HepG2 (cell line): Measurements from ENCODE around the gene HLCS. TPM values are rescaled to one million over a fixed set of nuclear protein-coding genes. Genes with fewer than 3 reads are reported as not detected.

Experiments
- ATAC-seq: fragments of 200-7000 bp; cut with Tn5 transposase; 3 replicates; pipeline ENCODE4 v1.9.1; 2020; ENCODE audit warnings: mild to moderate bottlenecking, moderate library complexity
- BruUV-seq: library from RNA; stranded (reverse); fragments of 400-500 nt; replicated peaks from 2 replicates; lab custom pipeline; 2021; lab: Mats Ljungman, UMichigan
- CTCF ChIA-PET: fragments of 300-600 bp; formaldehyde crosslinking; extraction: SDS; loops from one replicate; lab custom pipeline; 2021; ENCODE audit warnings: low total read pairs, inconsistent platforms, low intra/inter-chr PET ratio; lab: Yijun Ruan, JAX
- POLR2A ChIA-PET: fragments of 350-600 bp; sonication (Branson Sonifier 250); formaldehyde crosslinking; loops from one replicate; lab custom pipeline; 2020; ENCODE audit warnings: antibody characterized with exemption, inconsistent platforms; lab: Yijun Ruan, JAX
- DNase-seq: peaks from one replicate; pipeline ENCODE4 v3.0.0-alpha.2; 2015; ENCODE audit warnings: low spot score
- FAIRE-seq: peaks from 3 replicates; lab custom pipeline; 2011; peaks lifted over from hg19 to GRCh38; lab: Jason Lieb, UNC
- H2AFZ ChIP-seq: one replicate; pipeline ENCODE4 v1.6.1; 2011; ENCODE audit warnings: low read length, inconsistent platforms
- H3K27ac ChIP-seq: fragments of 300-600 bp; 3 replicates; pipeline ENCODE4 v1.8.0; 2011; ENCODE audit warnings: mixed run types, mild to moderate bottlenecking, mixed read lengths, low read length, inconsistent platforms; ENCODE audit not compliant: insufficient read depth; ENCODE audit errors: extremely low read length
- H3K27me3 ChIP-seq, 2 experiments: fragments of 200-600 bp in 1 of 2; 2 replicates in 1 of 2; 3 replicates in 1 of 2; pipeline versions ENCODE4 v1.6.0 to v1.8.0; 2011; ENCODE audit warnings: low read length in 2 of 2, mild to moderate bottlenecking in 2 of 2, moderate library complexity in 2 of 2, inconsistent platforms in 1 of 2; ENCODE audit not compliant: insufficient read depth in 2 of 2, control insufficient read depth in 1 of 2
- H3K36me3 ChIP-seq, 2 experiments: fragments of 200-600 bp in 1 of 2; replicated peaks in 1 of 2; 2 replicates in 1 of 2; 3 replicates in 1 of 2; pipeline versions ENCODE4 v1.5.1 to v1.8.0; 2011; ENCODE audit warnings: low read length in 2 of 2, inconsistent platforms in 1 of 2; ENCODE audit not compliant: insufficient read depth in 2 of 2, control insufficient read depth in 1 of 2
- H3K4me1 ChIP-seq: 2 replicates; pipeline ENCODE4 v1.5.1; 2012; ENCODE audit warnings: low read length, inconsistent platforms; ENCODE audit not compliant: insufficient read depth
- H3K4me2 ChIP-seq: 2 replicates; pipeline ENCODE4 v1.6.0; 2011; ENCODE audit warnings: low read depth, low read length, inconsistent platforms
- H3K4me3 ChIP-seq, 3 experiments: fragments of 200-600 bp in 1 of 3; sonication (generic), shearing (Covaris generic) in 1 of 3; replicated peaks in 1 of 3; 2 replicates each; pipeline ENCODE4 v1.5.1; 2011 to 2016; ENCODE audit warnings: low read length in 3 of 3, inconsistent platforms in 2 of 3, low read depth in 2 of 3, mild to moderate bottlenecking in 2 of 3, control low read depth in 1 of 3, mixed read lengths in 1 of 3; ENCODE audit not compliant: insufficient read depth in 1 of 3
- H3K79me2 ChIP-seq: one replicate; pipeline ENCODE4 v1.6.1; 2011; ENCODE audit warnings: low read length, inconsistent platforms; ENCODE audit not compliant: insufficient read depth
- H3K9ac ChIP-seq: 2 replicates; pipeline ENCODE4 v1.6.0; 2011; ENCODE audit warnings: mild to moderate bottlenecking, low read depth, low read length, inconsistent platforms; ENCODE audit not compliant: insufficient read depth
- H3K9me3 ChIP-seq: 2 replicates; pipeline ENCODE4 v1.5.1; 2012; ENCODE audit warnings: mild to moderate bottlenecking, low read length
- H4K20me1 ChIP-seq: 2 replicates; pipeline ENCODE4 v1.6.0; 2011; ENCODE audit warnings: inconsistent platforms, mild to moderate bottlenecking, low read length, moderate library complexity; ENCODE audit not compliant: insufficient read depth
- FOXP1 ChIP-seq, 2 experiments: fragments of 450-650 bp in 1 of 2; IDR thresholded peaks; 2 replicates each; pipeline ENCODE4 v1.6.1; 2017 to 2018; ENCODE audit warnings: antibody characterized with exemption in 1 of 2
- KDM5B ChIP-seq: sonication (generic); formaldehyde crosslinking; IDR thresholded peaks from 2 replicates; pipeline ENCODE4 v1.4.0; 2020; ENCODE audit warnings: missing genetic modification reagents, mild to moderate bottlenecking, borderline replicate concordance
- SP4 ChIP-seq: sonication (generic); formaldehyde crosslinking; IDR thresholded peaks from 2 replicates; pipeline ENCODE4 v1.8.1; 2023; ENCODE audit warnings: mild to moderate bottlenecking, missing genetic modification reagents
- SYNCRIP ChIP-seq: fragments of 200-400 bp; formaldehyde crosslinking; IDR thresholded peaks from 2 replicates; pipeline ENCODE4 v1.6.1; 2018; ENCODE audit warnings: mild to moderate bottlenecking, low read depth, low read length; ENCODE audit not compliant: insufficient read depth
- TSC22D2 ChIP-seq: sonication (generic); formaldehyde crosslinking; IDR thresholded peaks from 2 replicates; pipeline ENCODE4 v1.5.1; 2020; ENCODE audit warnings: missing genetic modification reagents, mild to moderate bottlenecking, borderline replicate concordance
- ZBTB21 ChIP-seq: sonication (generic); formaldehyde crosslinking; IDR thresholded peaks from 2 replicates; pipeline ENCODE4 v1.4.0; 2020; ENCODE audit warnings: missing genetic modification reagents
- ZNF224 ChIP-seq: sonication (generic); formaldehyde crosslinking; IDR thresholded peaks from 2 replicates; pipeline ENCODE4 v1.5.0; 2020; ENCODE audit warnings: mild to moderate bottlenecking, missing genetic modification reagents
- ZNF30 ChIP-seq: sonication (generic); formaldehyde crosslinking; IDR thresholded peaks from 2 replicates; pipeline ENCODE4 v1.5.0; 2020; ENCODE audit warnings: mild to moderate bottlenecking, missing genetic modification reagents
- ZNF747 ChIP-seq: sonication (generic); formaldehyde crosslinking; IDR thresholded peaks from 2 replicates; pipeline ENCODE4 v1.8.1; 2023; ENCODE audit warnings: missing genetic modification reagents, mild to moderate bottlenecking, borderline replicate concordance
- ZNF878 ChIP-seq: sonication (generic); formaldehyde crosslinking; IDR thresholded peaks from 2 replicates; pipeline ENCODE4 v1.8.1; 2023; ENCODE audit warnings: mild to moderate bottlenecking, missing genetic modification reagents, moderate library complexity
- WGBS: methylation state at CpG from one replicate; pipeline ENCODE4 v1.1.6; 2017; ENCODE audit warnings: low lambda C conversion rate; 5-methylcytosine and 5-hydroxymethylcytosine counted together
- in situ Hi-C: cut with HindIII; loops from 2 replicates; pipeline ENCODE4 v1.10.0; 2017; ENCODE audit warnings: low pct_unique_long_range_greater_than_20kb; ENCODE audit not compliant: extremely low pct_ligation_motif_present
- intact Hi-C: fragments of 100-400 bp; cut with micrococcal nuclease; formaldehyde crosslinking; loops from one replicate; pipeline ENCODE4 v1.10.0; 2022; ENCODE audit not compliant: unreplicated experiment
- polyA plus RNA-seq, 8 experiments: library from polyadenylated mRNA; depleted of rRNA in 3 of 8; stranded (reverse) in 7 of 8; unstranded in 1 of 8; fragments of >200 nt; fragmentation: Illumina TruSeq in 4 of 8; extraction: Trizol in 4 of 8; gene quantifications; 2 replicates each; pipeline versions ENCODE4 v1.2.1 to v1.2.3, GENCODE V29; 2011 to 2016; ENCODE audit warnings: low read depth in 4 of 8, missing spikeins in 1 of 8, mixed read lengths in 1 of 8; ENCODE audit not compliant: insufficient read depth in 1 of 8
- total RNA-seq, 5 experiments: library from RNA; depleted of rRNA; stranded (reverse); fragments of >200 nt; fragmentation: Illumina TruSeq; extraction: Trizol; gene quantifications; 2 replicates each; pipeline ENCODE4 v1.2.3, GENCODE V29; 2016; ENCODE audit warnings: low read depth in 1 of 5
- TF ChIP-seq, protein P1 (sequence below): sonication (generic); formaldehyde crosslinking; IDR thresholded peaks from 2 replicates; pipeline ENCODE4 v1.4.0; 2020; ENCODE audit warnings: missing genetic modification reagents

Gene HLCS
- total and polyA plus RNA-seq, 2 of the 13 experiments (the other 11 are each of a cell fraction or from before 2014, with no cell fraction given), result 7.9 to 12.3 TPM

- TF ChIP-seq, protein P1, sequence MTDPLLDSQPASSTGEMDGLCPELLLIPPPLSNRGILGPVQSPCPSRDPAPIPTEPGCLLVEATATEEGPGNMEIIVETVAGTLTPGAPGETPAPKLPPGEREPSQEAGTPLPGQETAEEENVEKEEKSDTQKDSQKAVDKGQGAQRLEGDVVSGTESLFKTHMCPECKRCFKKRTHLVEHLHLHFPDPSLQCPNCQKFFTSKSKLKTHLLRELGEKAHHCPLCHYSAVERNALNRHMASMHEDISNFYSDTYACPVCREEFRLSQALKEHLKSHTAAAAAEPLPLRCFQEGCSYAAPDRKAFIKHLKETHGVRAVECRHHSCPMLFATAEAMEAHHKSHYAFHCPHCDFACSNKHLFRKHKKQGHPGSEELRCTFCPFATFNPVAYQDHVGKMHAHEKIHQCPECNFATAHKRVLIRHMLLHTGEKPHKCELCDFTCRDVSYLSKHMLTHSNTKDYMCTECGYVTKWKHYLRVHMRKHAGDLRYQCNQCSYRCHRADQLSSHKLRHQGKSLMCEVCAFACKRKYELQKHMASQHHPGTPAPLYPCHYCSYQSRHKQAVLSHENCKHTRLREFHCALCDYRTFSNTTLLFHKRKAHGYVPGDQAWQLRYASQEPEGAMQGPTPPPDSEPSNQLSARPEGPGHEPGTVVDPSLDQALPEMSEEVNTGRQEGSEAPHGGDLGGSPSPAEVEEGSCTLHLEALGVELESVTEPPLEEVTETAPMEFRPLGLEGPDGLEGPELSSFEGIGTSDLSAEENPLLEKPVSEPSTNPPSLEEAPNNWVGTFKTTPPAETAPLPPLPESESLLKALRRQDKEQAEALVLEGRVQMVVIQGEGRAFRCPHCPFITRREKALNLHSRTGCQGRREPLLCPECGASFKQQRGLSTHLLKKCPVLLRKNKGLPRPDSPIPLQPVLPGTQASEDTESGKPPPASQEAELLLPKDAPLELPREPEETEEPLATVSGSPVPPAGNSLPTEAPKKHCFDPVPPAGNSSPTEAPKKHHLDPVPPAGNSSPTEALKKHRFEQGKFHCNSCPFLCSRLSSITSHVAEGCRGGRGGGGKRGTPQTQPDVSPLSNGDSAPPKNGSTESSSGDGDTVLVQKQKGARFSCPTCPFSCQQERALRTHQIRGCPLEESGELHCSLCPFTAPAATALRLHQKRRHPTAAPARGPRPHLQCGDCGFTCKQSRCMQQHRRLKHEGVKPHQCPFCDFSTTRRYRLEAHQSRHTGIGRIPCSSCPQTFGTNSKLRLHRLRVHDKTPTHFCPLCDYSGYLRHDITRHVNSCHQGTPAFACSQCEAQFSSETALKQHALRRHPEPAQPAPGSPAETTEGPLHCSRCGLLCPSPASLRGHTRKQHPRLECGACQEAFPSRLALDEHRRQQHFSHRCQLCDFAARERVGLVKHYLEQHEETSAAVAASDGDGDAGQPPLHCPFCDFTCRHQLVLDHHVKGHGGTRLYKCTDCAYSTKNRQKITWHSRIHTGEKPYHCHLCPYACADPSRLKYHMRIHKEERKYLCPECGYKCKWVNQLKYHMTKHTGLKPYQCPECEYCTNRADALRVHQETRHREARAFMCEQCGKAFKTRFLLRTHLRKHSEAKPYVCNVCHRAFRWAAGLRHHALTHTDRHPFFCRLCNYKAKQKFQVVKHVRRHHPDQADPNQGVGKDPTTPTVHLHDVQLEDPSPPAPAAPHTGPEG, result no peak
- TF ChIP-seq ZNF878 (CRISPR knock-in tag) (no peak), ZNF747 (CRISPR knock-in tag) (no peak), KDM5B (CRISPR knock-in tag) (no peak)
Measured at GRCh38 chr21:36934864-36935420, 31.5 kb downstream of the HLCS start (continued).

GRCh38 chr21:36932161-36932816 lies 34.2 kb downstream of the HLCS start:
- Histone ChIP-seq H3K4me3 (no peak overlapping the region), H3K9ac (no peak overlapping the region), H3K9me3 (no peaks in the 10 kb centered on the region), H4K20me1 (no peaks in the 10 kb centered on the region), H3K4me1 (peaks cover 14% of the 10 kb centered on the region), H3K4me2 (no peak overlapping the region), H3K36me3 (peaks cover 8 to 33% of the 10 kb centered on the region in 2 experiments; a peak in 4 of 5 replicates), H3K27ac (no peak overlapping the region), H3K79me2 (no peaks in the 10 kb centered on the region), H2AFZ (no peak overlapping the region), H3K27me3 (no peaks in the 10 kb centered on the region)
- ATAC-seq (no peak), DNase-seq (no peak), FAIRE-seq (no peak)
- in situ Hi-C loops (no loop called here), intact Hi-C loops (no loop called here)
- no TSS peak for BruUV-seq
- ChIA-PET POLR2A (no interaction called here), CTCF (no interaction called here)
- 93% methylated on average over 3 of the region's 3 CpGs for WGBS
- TF ChIP-seq FOXP1 (IDR thresholded peaks at IDR 0.05), result no peak
- TF ChIP-seq FOXP1 (CRISPR knock-in tag; IDR thresholded peaks at IDR 0.05), result no peak
- no peak for TF ChIP-seq SYNCRIP
- TF ChIP-seq ZBTB21 (CRISPR knock-in tag), result no peak
- no peak for TF ChIP-seq TSC22D2 (CRISPR knock-in tag)
- TF ChIP-seq SP4 (CRISPR knock-in tag), result no peak
- no peak for TF ChIP-seq ZNF224 (CRISPR knock-in tag)
- TF ChIP-seq ZNF30 (CRISPR knock-in tag), result no peak
